Raji (cell line): ENCODE measurements around the gene GPRC5B.

Source experiments
- POLR2A ChIP-seq: IDR thresholded peaks from 2 replicates; pipeline ENCODE4 v1.6.1; 2011; ENCODE audit warnings: low read depth, low read length, control low read depth; ENCODE audit not compliant: insufficient read depth

The GPRC5B gene

DNA sequence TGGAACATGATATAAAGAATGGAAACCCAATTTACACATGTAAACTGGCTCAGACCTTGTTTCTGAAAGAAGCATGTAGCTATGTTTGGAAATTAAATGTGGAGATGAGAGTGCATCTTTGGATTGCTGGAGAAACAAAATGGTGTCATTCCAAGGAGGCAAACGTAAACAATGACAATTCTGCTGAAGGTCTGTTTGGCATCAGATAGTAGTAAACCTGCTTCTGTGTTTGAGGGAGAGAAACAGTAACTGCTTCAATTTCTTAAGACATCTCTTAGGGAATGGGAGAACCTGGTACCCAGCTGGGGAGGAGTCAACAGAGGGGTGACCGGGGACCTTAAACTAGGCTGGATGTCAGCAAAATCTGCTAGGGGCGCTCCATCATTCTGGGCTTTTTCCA is 23.5 kb downstream of the GPRC5B start:
- TF ChIP-seq POLR2A = no peak

DNA sequence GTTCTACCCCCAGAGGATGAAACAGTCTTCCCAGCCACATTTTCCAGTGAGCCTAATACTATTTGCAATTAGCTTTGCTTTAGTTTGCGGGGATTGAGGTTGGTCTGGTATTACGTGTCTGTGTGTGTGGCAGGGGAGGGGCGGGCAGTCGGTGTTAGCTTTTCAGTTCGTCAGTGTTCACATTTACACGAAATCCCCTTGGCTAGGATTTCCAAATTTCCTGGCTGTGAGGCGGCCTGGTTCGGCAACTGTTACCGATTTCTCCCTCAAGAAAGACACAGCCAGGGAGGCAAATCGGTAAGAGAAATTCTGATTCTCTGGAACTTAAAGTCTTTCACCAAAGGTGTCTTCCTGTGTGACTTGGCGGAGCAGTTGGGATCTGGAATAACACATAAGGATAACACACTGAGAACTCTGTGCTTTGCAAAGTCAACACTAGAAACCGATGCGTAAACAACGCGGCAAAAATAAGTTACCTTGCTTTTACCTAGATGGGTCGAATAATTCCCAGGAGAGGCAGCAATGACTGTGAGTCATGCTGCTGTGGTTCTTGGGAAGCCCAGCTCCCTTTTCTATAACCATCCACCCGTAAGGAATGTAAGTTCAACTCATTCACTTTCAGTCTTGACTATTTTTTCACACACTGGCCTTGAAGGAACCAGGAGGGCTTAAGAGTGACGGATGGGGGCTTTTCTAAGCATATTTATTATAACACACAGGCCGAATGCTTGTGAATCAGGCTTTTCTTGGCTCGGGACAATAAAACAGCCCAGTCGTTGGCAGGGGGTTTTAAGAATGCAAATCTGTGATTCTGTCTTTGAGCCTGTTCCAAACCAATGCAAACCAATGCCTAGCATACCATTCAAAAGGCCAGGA is 24.2 kb downstream of the GPRC5B start:
- no peak for TF ChIP-seq POLR2A

DNA sequence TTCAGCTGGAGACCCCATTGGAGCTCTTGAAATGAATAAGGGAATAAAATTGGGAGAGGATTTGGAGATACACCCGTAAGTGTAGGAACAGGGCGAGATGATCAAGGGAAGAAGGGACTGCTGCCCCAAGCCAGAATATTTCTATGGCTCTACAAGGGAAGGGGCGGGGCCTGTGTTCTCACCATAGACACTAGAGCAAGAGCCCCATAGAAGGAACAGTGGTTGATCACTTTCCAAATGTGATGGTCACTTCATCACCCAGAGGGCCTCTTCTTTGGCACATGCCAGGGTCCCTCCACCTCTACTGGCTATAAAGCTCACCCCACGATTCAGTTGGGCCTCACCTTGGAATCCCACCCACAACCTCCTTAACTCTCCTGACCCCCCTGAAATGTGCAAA is 25.0 kb downstream of the GPRC5B start:
- TF ChIP-seq POLR2A = no peak

DNA sequence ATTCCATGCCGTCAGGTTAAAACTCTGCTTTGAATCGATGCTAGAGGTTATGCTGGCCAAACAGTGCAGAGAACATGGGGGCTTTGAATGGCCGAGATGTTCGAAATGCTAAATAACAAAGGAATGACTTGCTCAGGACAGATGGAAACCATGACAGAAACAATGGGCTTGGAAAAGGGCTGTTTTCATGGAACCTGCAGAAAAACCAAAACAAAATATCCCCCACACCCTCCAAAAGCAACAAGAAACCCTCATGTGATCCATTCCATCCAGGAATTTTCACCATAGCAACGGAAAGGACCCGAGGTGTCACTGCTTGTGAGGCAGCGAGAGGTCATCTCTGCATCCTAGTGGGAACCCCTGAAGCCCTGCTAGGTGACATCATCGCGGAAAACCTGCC is 25.5 kb downstream of the GPRC5B start:
- TF ChIP-seq POLR2A = no peak

DNA sequence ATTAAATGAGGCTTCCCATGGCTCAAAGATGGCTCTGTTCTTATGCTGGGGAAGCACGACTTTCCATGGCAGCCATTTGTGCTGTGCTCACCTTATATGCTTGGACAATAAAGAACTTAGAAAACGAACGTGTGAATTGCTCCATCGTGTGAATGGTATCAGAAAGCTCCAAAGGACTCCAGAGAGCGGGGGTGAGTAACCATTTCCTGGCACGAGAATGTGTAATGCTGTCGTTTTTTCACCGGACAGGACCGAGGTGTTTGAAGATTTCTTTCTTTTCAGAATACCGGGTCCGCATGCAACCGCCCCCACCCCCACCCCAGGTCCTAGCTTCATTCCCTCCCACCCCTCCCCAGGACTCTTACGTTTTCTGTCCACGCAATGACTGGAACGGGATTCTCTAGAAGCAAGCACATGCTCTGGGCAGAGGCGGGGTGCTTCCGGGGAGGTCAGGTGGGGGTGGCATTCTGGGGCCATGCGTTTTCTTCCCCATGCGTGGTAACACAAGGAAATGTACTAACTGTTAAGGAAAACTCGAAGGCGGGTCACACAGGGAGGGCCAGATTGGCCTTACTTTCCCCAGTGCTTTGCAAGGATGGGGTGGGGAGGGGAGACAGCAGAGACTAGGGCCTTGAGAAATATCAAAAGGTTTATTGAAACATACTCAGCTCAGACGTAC is 26.2 kb downstream of the GPRC5B start:
- TF ChIP-seq POLR2A = no peak

DNA sequence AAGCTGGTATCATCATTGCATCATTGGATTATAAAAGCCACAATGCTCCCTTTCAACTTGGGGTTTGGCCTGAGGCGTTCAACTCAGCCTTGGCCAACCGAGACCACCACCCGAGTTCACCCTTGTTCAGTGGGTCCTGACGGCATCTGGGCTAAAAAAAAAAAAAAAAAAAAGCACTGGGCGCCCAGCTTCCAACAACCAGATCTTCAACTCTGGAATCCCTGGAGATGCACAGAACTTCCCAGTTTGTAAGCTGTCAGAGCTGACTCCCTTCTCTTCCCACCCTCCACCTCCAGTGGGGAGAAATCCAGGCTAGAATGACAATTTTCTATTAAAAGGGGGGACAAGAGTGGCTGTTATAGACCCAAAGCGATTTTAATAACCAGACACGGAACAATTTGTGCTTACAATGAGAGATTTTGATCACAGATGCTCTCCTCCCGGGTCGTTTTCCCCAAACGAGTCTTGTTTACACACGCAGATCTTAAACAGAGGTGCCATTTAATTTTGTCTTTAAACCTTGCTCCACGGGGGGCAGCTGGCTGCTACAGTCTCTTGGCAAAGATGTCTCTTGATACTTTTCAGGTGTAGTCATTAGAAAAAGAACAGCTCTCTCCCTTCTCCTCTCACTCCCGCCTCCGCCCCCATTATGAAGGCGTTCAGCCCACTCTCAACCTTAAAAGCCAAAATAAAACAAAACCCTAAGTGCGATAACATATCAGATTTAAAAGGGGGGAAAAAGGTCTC is 26.9 kb downstream of the GPRC5B start:
- TF ChIP-seq POLR2A = no peak

DNA sequence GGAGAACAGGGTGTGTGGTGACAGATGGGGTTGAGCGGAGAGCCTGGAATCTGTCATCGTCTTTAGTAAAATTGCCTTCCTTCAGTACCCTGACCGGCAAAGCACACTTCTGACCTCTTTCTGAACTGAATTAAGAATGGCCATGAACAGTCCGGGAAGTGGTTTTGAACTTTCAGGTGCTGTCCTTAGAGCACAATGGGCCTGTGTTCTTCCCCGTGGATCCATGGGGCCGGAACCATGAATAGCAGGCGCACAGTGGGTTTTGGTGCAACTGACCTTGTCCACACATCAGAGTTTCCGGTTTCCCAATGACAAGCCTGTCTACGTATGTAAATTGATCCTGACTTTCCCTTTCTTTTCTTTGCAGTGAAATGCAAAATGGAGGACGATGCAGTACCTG is 28.5 kb downstream of the GPRC5B start:
- no peak for TF ChIP-seq POLR2A

DNA sequence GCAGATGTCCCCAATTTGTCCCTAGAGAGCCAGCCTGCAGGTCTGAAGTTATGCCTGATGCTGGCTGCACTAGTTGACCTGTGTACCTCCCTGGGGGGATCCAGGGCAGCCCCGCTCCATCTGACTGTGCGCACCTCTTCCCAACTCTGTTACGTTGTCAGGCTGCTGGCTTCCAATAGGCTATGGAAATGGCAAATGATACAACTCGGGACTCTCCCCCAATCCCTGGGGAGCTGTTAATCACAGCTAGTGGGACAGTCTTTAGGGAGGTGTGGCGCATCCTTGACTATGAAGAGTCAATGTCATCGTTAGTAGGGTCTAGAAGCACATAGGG is 30.1 kb downstream of the GPRC5B start:
- no peak for TF ChIP-seq POLR2A

DNA sequence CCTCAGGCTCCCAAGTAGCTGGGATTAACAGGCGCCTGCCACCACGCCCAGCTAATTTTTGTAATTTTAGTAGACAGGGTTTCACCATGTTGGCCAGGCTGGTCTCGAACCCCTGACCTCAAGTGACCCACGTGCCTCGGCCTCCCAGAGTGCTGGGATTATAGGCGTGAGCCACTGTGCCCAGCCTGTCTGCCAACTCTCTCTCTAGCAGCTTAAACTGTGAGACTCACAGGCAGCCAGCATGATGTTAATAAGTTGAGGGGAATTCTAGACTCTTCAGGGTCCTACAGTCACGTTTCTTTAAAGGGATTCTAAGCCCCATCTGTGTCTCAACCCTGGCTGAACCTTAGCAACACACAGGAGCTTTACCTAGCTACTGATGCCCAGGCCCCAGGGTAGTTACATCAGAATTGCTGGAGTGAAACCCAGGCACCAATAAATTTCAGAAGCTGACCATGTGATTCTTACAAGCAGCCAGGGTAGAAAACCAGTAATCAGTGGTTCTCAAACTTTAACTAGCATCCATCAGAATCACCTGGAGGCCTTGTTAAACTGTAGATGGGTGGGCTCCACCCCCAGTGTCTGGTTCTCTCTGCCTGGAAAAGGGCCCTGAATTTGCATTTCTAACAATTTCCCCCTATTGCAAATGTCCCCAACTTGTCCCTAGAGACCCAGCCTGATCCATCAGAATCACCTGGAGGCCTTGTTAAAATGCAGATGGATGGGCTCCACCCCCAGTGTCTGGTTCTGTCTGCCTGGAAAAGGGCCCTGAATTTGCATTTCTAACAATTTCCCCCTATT is 30.7 kb downstream of the GPRC5B start:
- no peak for TF ChIP-seq POLR2A

DNA sequence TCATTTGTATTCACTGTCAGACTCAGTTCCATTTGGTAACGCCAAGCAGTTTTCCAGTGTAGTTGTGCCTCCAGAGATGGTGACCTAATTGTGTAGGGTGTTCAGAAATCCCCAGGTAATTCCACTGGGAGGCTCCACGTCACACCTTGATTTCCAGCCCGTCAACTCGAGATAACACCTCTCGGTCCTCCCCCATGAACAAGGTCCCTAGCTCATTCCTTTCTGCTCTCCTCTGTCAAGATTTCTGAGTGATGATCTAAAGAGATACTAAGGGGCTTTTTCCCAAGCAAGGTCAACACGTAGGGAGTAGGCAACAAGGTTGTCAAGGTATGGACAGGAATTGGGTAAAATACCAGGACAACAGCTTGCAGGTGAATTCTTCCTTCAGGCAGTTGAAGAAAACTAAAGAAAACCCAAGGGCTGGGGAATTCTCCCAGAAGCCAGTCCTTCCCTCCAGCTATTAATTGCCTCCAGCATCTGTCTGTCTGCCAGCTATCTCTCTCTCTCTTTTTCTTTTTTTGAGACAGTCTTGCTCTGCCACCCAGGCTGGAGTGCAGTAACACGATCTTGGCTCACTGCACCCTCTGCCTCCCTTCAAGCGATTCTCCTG is 31.4 kb downstream of the GPRC5B start:
- TF ChIP-seq POLR2A = no peak

DNA sequence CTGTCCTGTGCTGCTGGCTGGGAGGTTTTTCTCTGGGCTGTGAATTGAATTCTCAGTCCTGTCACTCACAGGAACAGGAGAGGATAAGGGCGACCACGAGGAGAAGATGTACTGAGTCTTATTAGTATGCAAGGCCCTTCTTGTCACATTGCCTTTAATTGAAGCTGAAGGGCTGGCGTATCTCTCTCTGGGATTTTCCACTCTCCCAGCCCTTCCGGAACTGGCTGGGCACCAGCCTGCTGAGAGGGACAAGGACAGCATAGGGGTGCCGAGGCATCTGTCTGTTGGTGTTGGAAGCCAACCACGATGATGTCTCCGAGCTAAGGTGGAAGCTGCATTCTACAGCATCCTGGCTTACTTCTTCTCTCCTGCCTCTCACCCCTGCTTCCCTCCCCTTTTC is 33.2 kb downstream of the GPRC5B start:
- no peak for TF ChIP-seq POLR2A

DNA sequence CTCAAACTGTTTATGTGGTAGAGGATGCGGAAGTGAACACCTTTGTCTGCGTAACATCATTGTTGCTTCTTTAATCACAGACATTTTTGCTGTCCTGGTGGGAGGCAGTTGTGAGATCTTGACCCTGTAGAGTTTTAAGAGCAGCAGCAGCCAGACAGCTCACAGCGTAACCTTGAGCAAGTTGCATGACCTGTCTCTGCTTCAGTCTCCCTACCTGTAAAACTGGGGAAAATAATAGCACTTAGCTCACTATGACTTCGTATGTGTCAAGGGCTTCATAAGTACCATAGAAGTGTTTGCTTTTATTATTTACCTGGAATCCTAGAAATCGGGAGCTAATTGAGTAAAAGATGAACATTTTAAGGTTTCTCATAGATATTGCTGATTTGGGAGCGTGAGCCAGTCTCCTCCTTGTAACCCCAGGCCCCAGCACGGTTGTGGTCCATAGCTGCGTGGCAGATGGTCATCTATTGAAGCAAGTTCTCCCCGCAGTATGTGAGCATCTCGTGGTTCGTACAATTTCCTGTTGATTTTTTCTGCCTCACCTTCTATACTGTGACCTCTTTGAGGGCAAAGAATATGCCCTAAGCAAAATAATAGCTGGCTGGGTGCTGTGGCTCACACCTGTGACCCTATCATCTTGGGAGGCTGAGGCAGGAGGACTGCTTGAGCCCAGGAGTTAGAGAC is 34.4 kb downstream of the GPRC5B start:
- no peak for TF ChIP-seq POLR2A

DNA sequence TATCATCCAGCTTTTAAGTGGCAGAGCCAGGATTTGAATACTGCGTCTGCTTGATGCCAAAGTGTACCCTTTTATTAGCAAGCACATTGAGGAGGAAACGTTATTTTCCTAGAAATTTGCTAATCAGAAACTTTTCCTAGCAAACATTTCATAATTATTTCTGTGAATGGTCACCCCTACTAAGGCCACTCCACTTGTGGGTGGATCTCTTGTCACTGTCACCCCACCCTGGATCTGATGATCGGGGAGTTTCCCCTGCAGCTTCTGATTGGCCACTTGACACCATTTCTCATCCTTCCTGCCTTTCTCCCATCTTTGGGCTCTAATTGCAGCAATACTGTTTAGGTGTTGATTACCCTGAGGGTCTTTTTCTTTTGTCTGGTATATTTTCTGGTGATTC is 35.9 kb downstream of the GPRC5B start:
- no peak for TF ChIP-seq POLR2A

DNA sequence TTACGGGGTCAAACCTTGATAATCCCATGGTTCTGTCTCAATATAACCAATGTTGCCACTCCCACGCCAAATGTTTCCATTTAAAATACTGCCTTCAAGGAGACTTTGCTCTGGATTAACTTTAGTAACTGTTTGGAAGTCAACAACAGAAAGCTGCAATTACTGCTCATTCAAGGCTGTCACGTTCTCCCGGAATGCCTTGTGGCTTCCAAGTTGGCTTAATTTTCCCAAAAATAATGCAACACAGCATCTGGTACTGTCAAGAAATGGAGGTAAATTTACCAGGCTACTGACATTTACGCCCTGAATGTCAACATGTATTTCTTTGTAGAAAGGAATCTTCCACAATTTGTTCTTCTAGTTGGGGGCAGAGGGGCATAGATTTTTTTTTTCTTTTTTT is 38.2 kb downstream of the GPRC5B start:
- no peak for TF ChIP-seq POLR2A

DNA sequence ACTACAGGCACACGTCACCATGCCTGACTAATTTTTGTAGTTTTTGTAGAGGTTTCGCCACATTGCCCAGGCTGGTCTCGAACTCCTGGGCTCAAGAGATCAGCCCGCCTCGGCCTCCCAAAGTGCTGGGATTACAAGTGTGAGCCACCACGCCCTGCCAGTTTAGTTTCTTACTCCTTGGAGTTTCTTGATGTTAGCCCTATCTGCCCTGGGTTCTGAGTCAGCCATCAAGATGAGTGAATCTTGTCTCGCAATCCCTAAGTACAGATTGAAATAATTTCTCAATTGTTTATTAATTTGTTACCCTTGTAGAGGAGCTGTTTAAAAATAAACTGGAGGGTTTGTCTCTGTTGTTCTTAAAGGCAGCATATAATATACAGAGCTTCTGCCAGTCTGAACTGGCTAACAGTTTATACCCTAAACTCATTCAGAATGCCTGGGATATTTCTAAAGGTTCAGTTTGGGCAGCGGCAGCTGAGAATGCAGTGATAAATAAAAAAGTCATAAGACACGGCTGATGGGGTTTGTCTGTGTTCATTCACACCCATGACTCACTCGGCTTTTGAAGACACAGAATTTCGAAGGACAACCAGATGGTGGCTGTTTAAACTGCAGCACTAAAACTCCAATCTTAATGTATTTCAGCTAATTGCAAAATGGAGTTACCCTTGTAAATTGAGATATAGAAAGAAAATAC is 39.6 kb downstream of the GPRC5B start:
- TF ChIP-seq POLR2A = no peak
